Measurements from ENCODE around the gene CIAO1. TPM values are rescaled to one million over a fixed set of nuclear protein-coding genes. Genes with fewer than 3 reads are reported as not detected.
A peak's percentile ranks its signal among the peaks of the same experiment; 100 is the strongest.
"Not testable (repeated sequence)": the region's sequence is repeated elsewhere in the genome, so short reads cannot be mapped to it uniquely, and the experiment has no call there.

Gene CIAO1
- total RNA-seq, 1 donor from 2014 or later, result 43.2 TPM

- no peak for ATAC-seq
Observed at GRCh38 chr2:96250188-96250587, 15.8 kb upstream of the CIAO1 start.

DNA sequence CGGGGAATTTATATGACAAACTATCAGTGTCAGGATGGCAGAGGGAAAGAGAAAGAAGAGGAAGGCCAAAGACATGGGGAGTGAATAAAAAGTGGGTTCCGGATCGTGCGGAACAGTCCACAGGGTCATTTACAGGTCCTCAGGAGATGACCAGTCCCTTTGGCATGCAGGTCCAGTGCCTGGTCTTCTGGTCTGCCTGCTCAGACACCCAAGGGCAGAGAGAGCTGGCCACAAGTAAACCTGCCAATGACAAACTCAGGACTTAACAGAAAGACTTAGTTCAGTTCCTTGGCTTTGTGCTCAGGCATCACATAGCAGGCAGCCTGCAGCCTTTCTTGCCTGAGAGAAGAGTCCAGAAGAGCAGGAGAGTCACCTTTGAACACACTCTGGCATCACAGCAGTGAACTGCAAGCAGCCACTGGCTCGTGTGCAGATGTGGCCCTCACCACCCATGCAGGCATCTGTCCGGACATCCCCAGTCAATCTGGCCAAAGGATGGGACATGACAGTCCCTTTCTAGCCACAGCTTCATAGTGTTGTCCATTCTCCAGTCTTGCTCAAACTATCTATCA is 14.2 kb upstream of the CIAO1 start:
- ATAC-seq, result peak; percentile 38

GRCh38 chr2:96252526-96252925 is 13.5 kb upstream of the CIAO1 start:
- ATAC-seq, result no peak

GRCh38 chr2:96253006-96253405 is 13.0 kb upstream of the CIAO1 start:
- ATAC-seq, result no peak

DNA sequence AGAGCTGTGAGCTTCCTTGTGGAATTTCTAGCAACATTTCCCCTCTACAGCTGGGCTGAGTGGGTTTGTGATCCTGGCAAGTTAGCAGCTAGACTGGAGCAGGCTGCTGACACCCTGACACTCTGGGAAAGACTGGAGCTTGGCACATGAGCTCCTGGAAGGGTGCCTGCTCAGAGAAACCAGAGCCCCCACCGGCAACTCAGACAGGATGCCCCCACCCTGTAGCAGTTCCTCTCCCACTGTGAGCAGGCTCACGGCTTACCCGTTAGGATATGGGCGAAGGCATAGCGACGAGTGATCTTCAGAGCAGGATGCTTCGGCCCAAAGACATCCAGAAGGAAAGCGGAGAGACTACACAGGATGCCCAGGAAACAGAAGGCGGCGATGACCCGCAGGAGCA is 11.5 kb upstream of the CIAO1 start:
- peak; percentile 25 for ATAC-seq

DNA sequence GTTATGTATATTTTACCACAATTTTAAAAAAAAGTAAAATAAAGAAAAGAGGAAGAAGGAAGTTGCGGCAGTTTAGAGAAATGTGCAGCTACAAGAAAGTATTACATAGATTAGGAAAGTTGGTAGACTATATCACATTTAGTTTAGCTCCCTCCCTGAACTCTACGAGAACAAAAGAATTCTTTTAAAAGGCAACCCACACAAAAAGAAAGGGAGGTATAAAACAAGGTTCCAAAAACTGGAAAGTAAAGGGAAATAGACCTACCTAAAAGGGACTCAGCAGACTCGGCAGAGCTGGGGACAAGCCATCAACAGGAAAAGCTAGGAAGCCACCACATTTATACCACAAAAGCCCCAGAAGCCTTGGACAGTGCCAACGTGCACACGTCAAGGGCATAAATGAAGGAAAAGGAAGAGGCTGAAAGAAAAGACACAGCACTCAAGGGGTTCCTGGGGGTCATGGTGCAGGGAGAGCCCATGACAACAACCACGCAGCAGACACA is 9.4 kb upstream of the CIAO1 start:
- ATAC-seq, result no peak

DNA sequence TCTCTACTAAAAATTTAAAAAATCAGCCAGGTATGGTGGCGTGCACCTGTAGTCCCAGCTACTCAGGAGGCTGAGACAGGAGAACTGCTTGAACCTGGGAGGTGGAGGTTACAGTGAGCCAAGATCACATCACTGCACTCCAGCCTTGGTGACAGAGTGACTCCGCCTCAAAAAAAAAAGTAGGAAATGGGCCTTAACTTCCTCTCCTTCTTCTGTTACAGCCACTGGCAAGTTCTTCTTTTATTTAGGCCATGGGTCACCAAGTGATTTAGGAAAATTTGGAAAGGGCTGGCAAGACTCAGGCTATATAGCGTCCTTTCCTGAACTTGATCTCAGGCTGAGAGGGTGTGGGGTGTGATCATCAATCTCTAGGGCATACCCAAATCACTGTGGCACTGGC is 8.3 kb upstream of the CIAO1 start:
- ATAC-seq, result not testable (repeated sequence)

- no peak for ATAC-seq
Observed at GRCh38 chr2:96258166-96259022, 7.6 kb upstream of the CIAO1 start.

- peak; percentile 45 for ATAC-seq
Observed at GRCh38 chr2:96259497-96259921, 6.5 kb upstream of the CIAO1 start.

DNA sequence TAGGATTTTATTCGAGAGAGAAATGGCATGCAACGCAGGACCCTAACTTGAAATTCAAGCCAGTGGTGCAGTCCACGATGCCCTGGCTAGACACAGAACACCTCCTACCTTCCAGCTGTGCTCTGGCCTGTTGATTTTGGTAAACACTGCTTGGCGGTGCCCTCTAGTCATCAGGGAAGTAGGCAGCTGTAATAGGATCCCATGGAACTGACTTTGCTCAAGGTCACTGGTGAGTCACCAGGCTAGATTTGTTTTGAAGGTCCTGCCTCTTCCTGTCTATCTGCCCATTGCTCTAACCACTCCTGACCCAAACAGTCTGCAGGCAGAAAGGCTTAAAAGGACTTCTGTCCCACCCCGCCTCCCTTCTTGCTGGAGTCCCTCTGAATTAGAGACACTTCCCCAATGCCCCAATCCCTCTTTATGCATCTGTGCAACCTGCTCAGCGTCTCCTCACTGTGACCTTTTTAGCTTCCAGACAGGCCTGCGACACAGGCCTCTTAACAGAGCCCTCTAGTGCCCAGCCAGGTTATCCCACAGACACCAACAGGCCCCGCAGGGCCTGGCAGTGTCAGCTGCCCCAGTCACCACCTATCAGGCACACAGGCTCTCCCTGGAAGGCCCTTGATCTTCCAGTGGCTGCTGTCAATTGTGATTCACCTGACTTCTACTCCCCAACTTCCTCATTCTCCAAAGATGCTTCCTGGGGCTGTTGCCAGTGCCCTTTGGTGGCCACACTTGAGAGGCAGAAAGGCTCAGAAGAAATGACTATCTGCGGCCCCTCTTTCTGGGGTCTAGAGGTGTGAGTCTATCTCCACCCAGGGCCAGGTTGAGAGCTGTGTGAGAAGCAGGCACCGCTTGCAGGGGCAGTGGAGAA is 5.4 kb upstream of the CIAO1 start:
- ATAC-seq, result peak; percentile 88

- no peak for ATAC-seq
Observed at GRCh38 chr2:96261328-96262003, 4.6 kb upstream of the CIAO1 start.

DNA sequence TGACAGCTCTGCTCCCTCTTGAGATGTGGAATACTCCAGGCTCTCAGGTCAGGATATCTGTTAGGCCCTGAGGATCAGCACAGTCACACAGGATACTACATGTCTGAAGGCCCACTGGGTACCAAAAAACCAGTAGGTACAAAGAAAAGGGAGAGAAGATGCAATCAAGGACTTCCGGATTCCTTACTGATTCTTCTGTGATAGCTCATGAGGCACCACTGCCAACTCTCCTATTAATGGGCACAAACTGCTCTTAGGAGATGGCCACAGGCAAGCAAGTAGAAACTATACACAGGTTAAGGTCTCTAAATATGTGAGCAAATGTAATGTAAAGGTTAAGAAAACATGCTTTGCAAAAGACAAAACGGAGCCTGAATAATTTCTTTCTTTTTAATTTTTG is 3.7 kb upstream of the CIAO1 start:
- ATAC-seq, result no peak

GRCh38 chr2:96264086-96264485 is 1.9 kb upstream of the CIAO1 start:
- ATAC-seq, result no peak

DNA sequence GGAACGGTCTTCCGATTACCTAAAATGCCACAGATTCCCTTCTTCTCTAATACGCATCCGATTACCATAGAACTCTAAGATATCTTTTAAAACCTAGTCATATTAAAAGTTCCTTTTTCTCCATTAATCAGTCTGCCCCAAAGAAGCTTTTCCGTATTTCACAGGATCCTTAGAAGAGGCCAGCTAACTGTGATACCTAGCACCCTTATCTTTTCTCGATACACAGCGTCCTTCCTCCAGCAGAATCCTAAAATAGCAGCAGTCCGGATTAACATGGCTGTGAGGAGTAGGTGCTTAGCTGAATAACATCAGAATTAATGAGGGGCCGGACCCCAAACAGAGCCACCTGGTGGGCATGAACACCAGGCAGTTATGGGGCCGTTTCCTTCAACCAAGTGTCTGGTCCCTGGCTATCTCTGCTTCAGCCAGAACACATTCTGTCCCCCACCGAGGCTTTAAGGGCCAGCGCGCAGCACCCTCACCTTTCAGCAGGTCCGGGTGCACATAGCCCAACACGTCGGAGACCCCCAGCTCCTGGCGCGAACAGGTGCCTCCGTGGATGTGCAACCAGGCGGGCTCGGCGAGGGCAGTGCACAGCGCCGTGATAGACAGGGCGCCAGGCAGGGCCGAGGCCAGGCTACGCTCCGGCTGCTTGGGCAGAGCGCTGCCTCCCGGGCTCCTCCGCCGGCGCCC is 1.2 kb upstream of the CIAO1 start:
- peak; percentile 2 for ATAC-seq

DNA sequence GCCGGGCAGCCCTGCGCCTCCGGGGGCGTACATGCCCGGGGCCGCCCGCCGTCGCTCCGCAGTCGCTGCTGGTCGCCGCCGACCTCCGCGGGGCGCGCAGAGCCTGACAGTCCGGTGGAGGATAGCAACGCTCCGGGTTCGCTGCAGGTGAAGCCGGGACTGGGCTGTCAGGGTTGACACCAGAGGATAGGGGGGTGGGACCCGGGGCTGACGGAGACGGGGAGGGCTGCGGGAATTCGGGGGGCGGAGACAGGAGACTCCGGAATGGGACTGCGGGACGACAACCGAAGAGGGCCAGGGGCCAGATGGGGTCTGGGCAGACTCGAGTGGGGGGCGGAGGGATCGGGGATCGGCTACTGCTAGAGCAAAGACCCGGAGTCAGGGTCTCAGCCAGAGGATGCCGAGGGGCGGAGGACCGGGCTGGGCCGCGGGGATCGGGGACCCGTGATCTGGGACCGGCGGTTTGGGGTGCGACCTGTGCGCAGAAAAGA is 631 bp upstream of the CIAO1 start:
- ATAC-seq, result peak; percentile 22

DNA sequence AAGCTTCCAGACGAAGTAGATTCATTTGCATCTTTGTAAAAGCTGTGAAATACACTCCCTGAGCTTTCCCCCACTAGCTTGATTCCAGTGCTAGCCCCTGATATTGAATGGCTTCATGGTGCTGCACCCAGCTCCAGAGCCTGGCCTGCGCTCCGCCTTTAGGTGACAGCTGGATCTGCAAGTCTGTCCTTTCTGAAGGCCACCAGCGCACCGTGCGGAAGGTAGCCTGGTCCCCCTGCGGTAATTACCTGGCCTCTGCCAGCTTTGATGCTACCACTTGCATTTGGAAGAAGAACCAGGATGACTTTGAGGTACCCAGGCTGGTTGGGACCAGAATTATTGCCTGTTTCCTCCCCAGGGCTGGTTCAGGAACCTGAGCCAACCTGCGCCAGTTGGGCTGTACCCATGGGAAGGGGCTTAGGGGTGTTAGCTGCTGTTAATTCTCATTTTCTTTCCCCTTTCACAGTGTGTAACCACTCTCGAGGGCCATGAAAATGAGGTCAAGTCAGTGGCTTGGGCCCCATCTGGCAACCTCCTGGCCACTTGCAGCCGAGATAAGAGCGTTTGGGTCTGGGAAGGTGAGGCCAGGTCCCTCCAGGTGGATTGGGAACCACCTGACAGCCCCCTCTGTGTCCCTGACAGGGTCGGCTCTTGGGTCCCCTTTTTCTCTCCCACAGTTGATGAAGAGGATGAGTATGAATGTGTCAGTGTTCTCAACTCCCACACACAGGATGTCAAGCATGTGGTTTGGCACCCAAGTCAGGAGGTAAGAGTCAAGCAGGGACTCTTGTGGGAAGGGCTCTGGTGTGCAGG is 1.3 kb downstream of the CIAO1 start:
- no peak for ATAC-seq

DNA sequence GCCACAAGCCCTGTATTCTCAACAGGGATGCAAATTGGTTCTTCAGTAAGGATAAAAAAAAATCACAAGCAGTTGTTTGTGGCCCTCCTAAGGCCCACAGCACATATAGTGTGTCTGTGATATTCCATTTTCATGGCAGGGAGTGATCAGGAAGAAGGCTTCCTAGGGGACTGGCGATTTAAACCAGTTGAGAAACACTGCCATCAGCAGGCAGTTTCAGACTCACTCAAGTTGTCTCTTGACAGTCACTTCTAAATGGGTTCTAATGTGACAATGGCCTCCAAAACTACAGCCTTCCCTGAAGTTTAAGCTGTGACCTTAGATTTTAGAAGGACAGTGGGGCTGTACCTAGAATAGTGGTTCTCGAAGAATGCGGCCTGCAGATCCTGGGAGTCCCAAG is 6.0 kb downstream of the CIAO1 start:
- ATAC-seq, result no peak

- no peak for ATAC-seq
Observed at GRCh38 chr2:96273763-96274162, 7.7 kb downstream of the CIAO1 start.

DNA sequence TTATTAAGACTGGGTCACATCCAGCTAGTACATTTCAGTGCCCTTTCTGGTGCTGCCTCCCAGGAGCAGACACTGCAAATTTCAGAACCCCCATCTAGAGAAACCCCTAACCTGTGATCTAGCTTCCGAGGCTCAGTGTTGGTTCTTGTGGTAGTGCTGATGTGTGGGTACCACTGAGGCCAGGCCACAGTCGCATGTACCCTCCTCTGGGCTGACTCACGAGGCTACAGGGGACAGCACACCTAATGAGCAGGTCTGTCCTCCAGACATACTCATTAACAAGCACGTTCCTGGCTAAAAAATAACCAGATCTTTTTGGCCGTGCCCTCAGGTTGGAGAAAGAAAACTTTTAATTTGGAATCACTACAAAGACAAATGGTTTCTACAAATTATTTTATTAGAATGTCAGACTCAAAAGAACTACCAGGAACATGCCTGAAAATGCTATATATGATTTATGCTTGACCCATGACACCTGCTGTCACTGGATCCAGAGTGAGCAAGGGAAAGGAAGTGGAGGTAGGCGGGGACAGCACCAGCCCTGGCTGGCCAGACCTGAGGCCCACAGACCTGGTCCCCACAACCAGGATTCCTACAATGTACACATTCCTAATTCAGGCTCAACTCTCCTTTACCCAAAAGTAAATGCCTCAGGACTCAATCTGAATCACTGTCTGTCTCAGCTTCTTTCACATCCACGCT is 8.5 kb downstream of the CIAO1 start:
- ATAC-seq, result peak; percentile 14

All from esophagus mucosa (tissue), 1 donor.